ENCODE data around the gene PPIF.

PPIF gene

DNA sequence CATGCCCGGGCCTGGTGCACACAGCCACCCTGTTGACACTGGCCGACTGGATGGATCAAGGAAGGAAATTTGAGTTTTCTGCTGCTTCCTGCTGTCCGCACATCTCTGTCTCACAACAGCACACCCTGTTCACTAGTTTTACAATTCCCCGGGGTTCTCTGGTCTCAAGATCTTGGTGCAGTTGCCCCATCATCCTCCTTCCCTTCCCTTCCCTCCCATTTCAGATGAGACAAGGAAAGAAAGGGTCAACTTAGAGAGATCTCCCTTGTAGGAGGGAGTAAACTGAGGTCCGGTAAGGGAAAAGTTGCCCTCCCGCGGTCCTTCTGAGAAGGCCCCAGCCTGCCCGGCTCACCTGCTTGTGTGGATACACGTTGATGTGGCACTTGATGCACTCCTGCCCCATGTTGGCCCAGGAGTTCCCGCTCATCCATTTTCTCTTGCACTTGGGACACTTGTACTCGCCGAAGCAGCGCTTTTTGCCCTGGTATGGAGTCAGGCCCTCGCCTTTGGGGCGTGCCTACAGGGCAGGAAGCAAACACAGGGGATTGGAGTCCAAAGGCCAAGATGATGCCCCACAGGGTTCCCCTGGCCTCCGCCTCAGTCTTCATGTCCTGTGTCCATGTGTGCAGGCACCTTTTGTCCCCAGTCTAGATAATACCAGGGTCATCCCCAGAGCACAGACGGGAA lies 46.8 kb downstream of the PPIF start:
- no peak for DNase-seq (ENCODE audit: low read depth)
- no peak overlapping the region for H3K4me3 ChIP-seq (ENCODE audit: low read depth, low read length)
- TF ChIP-seq CTCF (conservative IDR thresholded peaks at IDR 0.05; ENCODE audit: low read depth, low read length) = no peak

- no peak for DNase-seq (ENCODE audit: low read depth)
- H3K4me3 ChIP-seq (ENCODE audit: low read depth, low read length) = no peak overlapping the region
- no peak for TF ChIP-seq CTCF (conservative IDR thresholded peaks at IDR 0.05; ENCODE audit: low read depth, low read length)
Observed at GRCh38 chr10:79394664-79395063, 47.4 kb downstream of the PPIF start.

DNA sequence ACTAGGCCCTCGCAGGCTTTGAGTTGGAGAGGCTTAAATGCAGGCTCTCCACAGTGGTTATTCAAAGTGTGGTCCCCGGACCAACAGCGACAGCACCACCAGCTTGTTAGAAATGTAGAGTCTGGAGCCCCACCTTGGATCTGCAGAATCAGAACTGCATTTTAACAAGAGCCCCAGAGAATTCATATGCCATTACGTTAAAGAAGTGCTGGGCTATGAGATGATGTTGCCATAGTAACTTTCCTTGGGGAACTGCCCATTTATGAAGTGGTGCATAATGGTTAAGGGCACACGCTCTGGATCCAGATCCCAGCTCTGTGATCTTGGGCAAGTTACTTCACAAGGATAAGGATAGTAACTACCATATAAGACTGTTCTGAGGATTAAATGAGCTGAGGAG lies 49.3 kb downstream of the PPIF start:
- TF ChIP-seq CTCF (conservative IDR thresholded peaks at IDR 0.05; ENCODE audit: low read depth, low read length) = no peak
- no peak for DNase-seq (ENCODE audit: low read depth)
- no peak overlapping the region for H3K4me3 ChIP-seq (ENCODE audit: low read depth, low read length)

DNA sequence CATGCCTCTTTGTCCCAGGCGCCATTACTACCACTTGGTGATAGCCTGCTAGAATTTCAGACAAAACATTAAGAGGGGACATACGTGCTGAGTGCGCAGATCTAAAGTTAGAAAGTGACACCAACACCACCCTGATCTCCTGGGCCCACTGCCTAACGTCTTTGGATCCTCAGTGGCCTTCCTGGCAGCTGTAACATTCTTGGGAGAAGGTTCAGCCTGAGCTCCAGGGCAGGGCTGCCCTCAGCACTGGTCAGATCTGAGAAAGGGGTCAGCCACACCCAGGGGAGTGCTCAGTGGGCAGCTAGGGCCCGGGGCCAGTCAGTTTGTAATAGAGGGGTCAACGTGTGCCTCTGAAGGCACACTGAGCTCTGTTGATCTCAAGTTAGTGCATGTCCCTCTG lies 49.8 kb downstream of the PPIF start:
- H3K4me3 ChIP-seq (ENCODE audit: low read depth, low read length) = no peak overlapping the region
- no peak for TF ChIP-seq CTCF (conservative IDR thresholded peaks at IDR 0.05; ENCODE audit: low read depth, low read length)
- DNase-seq (ENCODE audit: low read depth) = no peak

DNA sequence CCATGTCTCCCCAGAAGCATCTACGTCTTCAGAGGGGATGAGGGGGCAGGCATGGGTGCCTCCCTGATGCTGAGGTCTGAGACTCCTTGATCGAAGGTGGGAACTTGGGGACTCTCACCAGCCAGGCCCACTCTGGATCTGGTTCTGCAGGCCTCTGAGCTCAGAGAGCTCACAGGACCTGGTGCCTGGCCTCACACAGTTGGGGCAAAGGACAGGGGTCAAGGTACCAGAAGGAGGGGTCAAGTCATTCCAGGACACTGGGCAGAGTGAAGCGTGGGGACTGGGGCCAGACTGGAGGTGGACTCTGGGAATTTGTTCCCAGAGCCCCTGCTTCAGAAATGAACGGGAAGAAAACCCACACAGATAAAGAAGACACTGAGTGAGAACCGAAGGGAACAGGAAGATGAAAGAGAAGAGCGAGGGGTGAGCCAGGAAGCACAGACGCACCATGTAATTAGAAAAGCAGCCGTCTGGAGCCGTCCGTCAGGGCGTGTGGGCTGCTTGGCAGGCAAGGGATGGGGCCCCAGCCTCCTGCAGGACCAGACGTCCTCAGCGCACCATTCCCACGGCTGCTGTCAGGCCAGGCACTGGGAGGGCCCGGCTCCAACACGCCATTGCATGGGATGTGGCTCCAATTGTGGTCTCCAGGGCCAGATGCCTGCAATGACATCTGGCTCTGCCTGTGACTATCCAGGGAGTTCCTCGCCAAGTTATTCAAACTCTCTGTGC lies 50.5 kb downstream of the PPIF start:
- H3K4me3 ChIP-seq (ENCODE audit: low read depth, low read length) = no peak overlapping the region
- TF ChIP-seq CTCF (conservative IDR thresholded peaks at IDR 0.05; ENCODE audit: low read depth, low read length) = no peak
- peak; percentile 60 for DNase-seq (ENCODE audit: low read depth)

GRCh38 chr10:79398642-79399041 lies 51.4 kb downstream of the PPIF start:
- no peak overlapping the region for H3K4me3 ChIP-seq (ENCODE audit: low read depth, low read length)
- no peak for TF ChIP-seq CTCF (conservative IDR thresholded peaks at IDR 0.05; ENCODE audit: low read depth, low read length)
- DNase-seq (ENCODE audit: low read depth) = no peak

Data from choroid plexus epithelial cell (primary cell).